Naive B cell (primary cell): Measurements from ENCODE around the gene ZNF215. TPM values are rescaled to one million over a fixed set of nuclear protein-coding genes. Genes with fewer than 3 reads are reported as not detected.
"Not testable (repeated sequence)": the region's sequence is repeated elsewhere in the genome, so short reads cannot be mapped to it uniquely, and the experiment has no call there.

Experiments
- ATAC-seq, 2 donors: fragments of 150-1000 bp; cut with Tn5 transposase; 2 replicates each; pipeline ENCODE4 v1.10.0; 2021; ENCODE audit warnings: low read depth in 2 of 2, mild to moderate bottlenecking in 2 of 2, moderate library complexity in 2 of 2
- DNase-seq: peaks from one replicate; pipeline ENCODE4 v3.0.0; 2022
- H3K27ac Mint-ChIP-seq, 6 donors: one replicate each; pipeline ENCODE4 v1.8.0; 2020 to 2022; ENCODE audit warnings: mild to moderate bottlenecking in 6 of 6, mixed read lengths in 6 of 6, moderate library complexity in 5 of 6, inconsistent platforms in 2 of 6
- H3K27me3 Mint-ChIP-seq, 3 donors: one replicate each; pipeline ENCODE4 v1.8.0; 2021 to 2022; ENCODE audit warnings: mixed read lengths in 3 of 3, mild to moderate bottlenecking in 1 of 3
- H3K36me3 Mint-ChIP-seq, 2 donors: one replicate each; pipeline ENCODE4 v1.8.0; 2020 to 2022; ENCODE audit warnings: mixed read lengths in 2 of 2, inconsistent platforms in 1 of 2, mild to moderate bottlenecking in 1 of 2
- H3K4me1 Mint-ChIP-seq, 3 donors: one replicate each; pipeline ENCODE4 v1.8.0; 2020 to 2022; ENCODE audit warnings: mixed read lengths in 3 of 3, inconsistent platforms in 1 of 3, mild to moderate bottlenecking in 1 of 3, moderate library complexity in 1 of 3
- H3K4me3 Mint-ChIP-seq, 8 donors: one replicate each; pipeline ENCODE4 v1.8.0; 2020 to 2022; ENCODE audit warnings: mild to moderate bottlenecking in 8 of 8, mixed read lengths in 8 of 8, moderate library complexity in 8 of 8, inconsistent platforms in 2 of 8
- H3K9me3 Mint-ChIP-seq, 7 donors: one replicate each; pipeline ENCODE4 v1.8.0; 2020 to 2022; ENCODE audit warnings: mixed read lengths in 7 of 7, mild to moderate bottlenecking in 5 of 7, inconsistent platforms in 2 of 7, moderate library complexity in 1 of 7
- polyA plus RNA-seq, 6 donors: library from polyadenylated mRNA; unstranded; fragments of 300-500 nt; fragmentation: Illumina TruSeq; gene quantifications; one replicate each; pipeline ENCODE4 v1.2.3, GENCODE V29; 2021; ENCODE audit warnings: low read depth in 6 of 6

Gene ZNF215
- polyA plus RNA-seq, 6 donors from 2014 or later: 0.17 to 0.47 (median 0.23) TPM; not detected in 3

GRCh38 chr11:6962673-6963072 is 36.4 kb downstream of the ZNF215 start:
- Mint-ChIP-seq H3K27me3 (peaks cover 0 to 4% (median 0%) of the 10 kb centered on the region in 3 donors), H3K4me1 (no peaks in the 10 kb centered on the region), H3K27ac (no peak overlapping the region), H3K9me3 (peaks cover 0 to 9% (median 5%) of the 10 kb centered on the region in 7 donors), H3K36me3 (no peaks in the 10 kb centered on the region), H3K4me3 (no peak overlapping the region)
- ATAC-seq (no peak), DNase-seq (no peak)

GRCh38 chr11:6968816-6969215 is 42.6 kb downstream of the ZNF215 start:
- no peak for DNase-seq
- H3K4me1 Mint-ChIP-seq: no peaks in the 10 kb centered on the region
- no peaks in the 10 kb centered on the region for H3K36me3 Mint-ChIP-seq
- H3K27ac Mint-ChIP-seq: no peak overlapping the region
- no peaks in the 10 kb centered on the region for H3K27me3 Mint-ChIP-seq
- H3K4me3 Mint-ChIP-seq: no peak overlapping the region
- no peak for ATAC-seq
- peaks cover 0 to 20% (median 8%) of the 10 kb centered on the region in 7 donors for H3K9me3 Mint-ChIP-seq

GRCh38 chr11:6969854-6970253 is 43.6 kb downstream of the ZNF215 start:
- H3K4me3 Mint-ChIP-seq, H3K27ac Mint-ChIP-seq, H3K27me3 Mint-ChIP-seq, H3K4me1 Mint-ChIP-seq, ATAC-seq, DNase-seq, H3K36me3 Mint-ChIP-seq: not testable (repeated sequence)
- H3K9me3 Mint-ChIP-seq: peaks cover 0 to 20% (median 8%) of the 10 kb centered on the region in 7 donors

GRCh38 chr11:6979365-6979764 is 53.1 kb downstream of the ZNF215 start:
- Mint-ChIP-seq H3K36me3 (no peaks in the 10 kb centered on the region), H3K27ac (no peak overlapping the region), H3K4me3 (no peak overlapping the region), H3K27me3 (peaks cover 0 to 13% (median 10%) of the 10 kb centered on the region in 3 donors), H3K4me1 (no peaks in the 10 kb centered on the region), H3K9me3 (peaks cover 0 to 14% (median 3%) of the 10 kb centered on the region in 7 donors)
- ATAC-seq: no peak
- DNase-seq: no peak

- H3K4me3 Mint-ChIP-seq: no peak overlapping the region
- DNase-seq (no peak), ATAC-seq (no peak)
- H3K36me3 Mint-ChIP-seq: no peaks in the 10 kb centered on the region
- H3K9me3 Mint-ChIP-seq: peaks cover 0 to 11% (median 3%) of the 10 kb centered on the region in 7 donors
- no peaks in the 10 kb centered on the region for H3K4me1 Mint-ChIP-seq
- H3K27me3 Mint-ChIP-seq: peaks cover 5 to 13% (median 7%) of the 10 kb centered on the region in 3 donors
- no peak overlapping the region for H3K27ac Mint-ChIP-seq
Observed at GRCh38 chr11:6986487-6986886, 60.3 kb downstream of the ZNF215 start.

DNA sequence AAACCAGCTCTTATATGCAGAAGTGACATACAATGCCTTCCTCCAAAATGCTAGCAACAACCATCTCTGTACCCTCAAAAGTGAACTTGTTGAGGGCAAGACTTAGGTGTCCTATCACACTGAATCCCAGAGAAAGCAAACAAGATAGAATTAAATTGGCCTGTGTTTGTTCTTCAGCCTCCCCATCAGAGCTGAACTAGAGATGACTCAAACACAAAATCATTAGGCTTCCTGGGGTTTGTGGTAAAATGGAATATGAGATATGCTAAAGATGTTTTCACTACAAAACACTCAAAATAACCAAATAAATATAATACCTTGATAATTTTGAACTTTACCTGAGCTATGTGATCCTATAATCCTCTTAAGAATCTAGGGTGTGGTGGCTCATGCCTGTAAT is 62.3 kb downstream of the ZNF215 start:
- peaks cover 0 to 8% (median 0%) of the 10 kb centered on the region in 7 donors for H3K9me3 Mint-ChIP-seq
- ATAC-seq (no peak), DNase-seq (no peak)
- H3K36me3 Mint-ChIP-seq: no peaks in the 10 kb centered on the region
- no peak overlapping the region for H3K27ac Mint-ChIP-seq
- no peak overlapping the region for H3K4me3 Mint-ChIP-seq
- H3K4me1 Mint-ChIP-seq: no peaks in the 10 kb centered on the region
- peaks cover 7 to 15% (median 8%) of the 10 kb centered on the region in 3 donors for H3K27me3 Mint-ChIP-seq

DNA sequence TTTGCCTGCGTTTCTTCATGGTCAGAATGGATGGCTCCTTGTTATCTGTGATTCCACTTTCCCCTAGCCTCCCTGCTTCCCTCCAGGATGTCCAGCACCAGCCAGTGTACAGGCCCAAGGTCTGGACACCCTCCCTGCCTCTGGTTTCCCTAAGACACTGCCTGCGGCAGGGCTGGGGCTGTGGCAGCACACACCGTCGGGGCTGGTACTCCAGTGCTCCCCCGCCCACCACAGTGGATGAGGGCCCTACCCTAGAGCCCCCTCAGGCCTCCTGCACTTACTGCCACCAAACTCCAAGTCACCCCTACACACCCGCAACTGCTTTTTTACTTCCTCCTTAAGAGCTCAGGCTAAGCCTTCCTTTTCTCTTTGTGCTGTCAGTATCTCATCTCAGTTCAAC is 65.0 kb downstream of the ZNF215 start:
- no peaks in the 10 kb centered on the region for H3K36me3 Mint-ChIP-seq
- no peaks in the 10 kb centered on the region for H3K4me1 Mint-ChIP-seq
- no peak overlapping the region for H3K4me3 Mint-ChIP-seq
- ATAC-seq (no peak), DNase-seq (no peak)
- H3K27me3 Mint-ChIP-seq: peaks cover 0 to 13% (median 8%) of the 10 kb centered on the region in 3 donors
- no peak overlapping the region for H3K27ac Mint-ChIP-seq
- H3K9me3 Mint-ChIP-seq: peaks cover 0 to 7% (median 0%) of the 10 kb centered on the region in 7 donors

- H3K9me3 Mint-ChIP-seq: peaks cover 0 to 1% (median 0%) of the 10 kb centered on the region in 7 donors
- no peaks in the 10 kb centered on the region for H3K36me3 Mint-ChIP-seq
- no peaks in the 10 kb centered on the region for H3K4me1 Mint-ChIP-seq
- H3K27me3 Mint-ChIP-seq: peaks cover 0 to 9% (median 8%) of the 10 kb centered on the region in 3 donors
- H3K4me3 Mint-ChIP-seq: no peak overlapping the region
- DNase-seq: no peak
- H3K27ac Mint-ChIP-seq: no peak overlapping the region
- no peak for ATAC-seq
Observed at GRCh38 chr11:6992026-6992425, 65.8 kb downstream of the ZNF215 start.

DNA sequence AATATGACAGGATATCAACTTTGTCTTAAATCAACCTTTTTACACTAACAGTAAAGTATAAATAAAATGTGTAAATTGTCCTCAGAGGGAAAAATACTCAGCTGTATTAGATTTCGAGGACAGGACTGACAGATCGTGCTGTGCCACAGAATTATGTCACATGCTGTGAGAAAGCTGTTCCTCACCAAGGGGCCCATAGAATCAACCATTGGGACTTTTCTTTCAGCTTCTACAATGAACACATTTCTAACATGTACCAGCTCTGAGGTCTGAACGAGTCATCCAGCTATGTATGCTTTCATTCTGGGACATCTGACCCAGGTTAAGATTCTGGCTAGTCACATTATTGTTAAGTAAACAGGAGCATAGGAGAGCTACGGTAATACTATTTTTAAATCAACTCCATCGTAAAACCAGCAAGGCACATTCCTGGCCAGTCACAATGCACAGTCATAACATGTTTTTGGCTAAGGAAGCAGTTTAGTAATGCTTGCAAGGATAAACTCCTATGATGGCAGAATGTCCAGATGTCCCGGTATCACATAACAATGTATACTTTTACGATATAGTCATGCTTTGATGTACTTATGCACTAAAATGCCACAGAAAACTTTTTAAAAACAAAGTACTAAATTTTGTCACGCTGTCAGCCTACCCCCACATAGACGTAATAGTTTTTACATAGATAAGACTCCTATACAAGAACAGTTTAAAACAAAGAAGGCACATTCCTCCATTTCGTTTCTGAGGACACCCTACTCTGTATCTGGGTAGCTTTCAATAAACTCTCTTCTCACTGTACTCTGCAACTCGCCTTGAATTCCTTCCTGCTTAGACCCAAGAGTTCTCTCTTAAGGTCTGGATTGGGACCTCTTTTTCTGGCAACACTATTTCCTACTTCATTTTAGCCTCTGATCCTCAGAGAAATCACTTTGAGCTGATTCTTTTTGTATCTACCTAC is 66.5 kb downstream of the ZNF215 start:
- Mint-ChIP-seq H3K4me3 (no peak overlapping the region), H3K36me3 (no peaks in the 10 kb centered on the region), H3K9me3 (no peaks in the 10 kb centered on the region), H3K4me1 (no peaks in the 10 kb centered on the region), H3K27me3 (peaks cover 0 to 9% (median 8%) of the 10 kb centered on the region in 3 donors), H3K27ac (no peak overlapping the region)
- no peak for DNase-seq
- no peak for ATAC-seq

DNA sequence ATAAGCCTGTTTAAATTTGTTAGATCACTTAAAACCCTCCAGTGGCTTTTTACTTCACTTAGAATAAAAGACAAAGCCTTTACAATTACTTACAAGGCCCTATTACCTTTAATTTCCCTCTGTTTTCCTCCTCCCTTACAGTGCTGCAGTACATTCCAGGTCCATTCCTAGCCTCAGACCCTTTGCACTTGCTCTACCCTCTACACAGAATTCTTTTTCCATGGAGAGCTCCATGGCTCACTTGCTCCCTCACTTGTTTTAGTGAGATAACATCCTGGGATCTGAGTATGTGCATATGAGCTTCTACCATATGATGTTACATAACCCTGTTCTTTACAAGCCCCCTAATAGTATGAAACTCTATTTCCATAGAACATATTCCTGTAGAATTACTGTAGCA is 69.5 kb downstream of the ZNF215 start:
- ATAC-seq (no peak), DNase-seq (no peak)
- Mint-ChIP-seq H3K4me1 (no peaks in the 10 kb centered on the region), H3K27me3 (peaks cover 0 to 31% (median 23%) of the 10 kb centered on the region in 3 donors), H3K27ac (peak overlapping the region in 1 of 6 donors; percentile 53), H3K9me3 (no peaks in the 10 kb centered on the region), H3K4me3 (no peak overlapping the region), H3K36me3 (no peaks in the 10 kb centered on the region)

DNA sequence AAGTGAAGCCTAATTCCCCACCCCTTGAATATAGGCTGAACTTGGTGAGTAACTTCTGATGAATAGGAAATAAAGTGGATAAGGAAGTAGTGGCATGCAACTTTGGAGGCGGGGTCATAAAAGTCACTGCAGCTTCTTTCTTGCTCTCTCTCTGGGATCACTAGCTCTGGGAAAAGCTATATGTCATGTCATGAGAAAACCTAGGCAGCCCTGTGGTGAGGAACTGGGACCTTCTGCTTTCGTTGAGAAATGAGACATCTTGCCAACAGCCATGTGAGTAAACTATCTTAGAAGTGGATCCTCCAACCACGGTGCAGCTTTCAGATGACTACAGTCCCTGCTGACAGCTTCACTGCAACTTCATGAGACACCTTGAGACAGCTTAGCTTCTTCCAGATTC is 78.3 kb downstream of the ZNF215 start:
- no peak overlapping the region for H3K4me3 Mint-ChIP-seq
- no peaks in the 10 kb centered on the region for H3K9me3 Mint-ChIP-seq
- no peaks in the 10 kb centered on the region for H3K36me3 Mint-ChIP-seq
- no peaks in the 10 kb centered on the region for H3K4me1 Mint-ChIP-seq
- ATAC-seq (no peak), DNase-seq (no peak)
- H3K27me3 Mint-ChIP-seq: peaks cover 5 to 41% (median 36%) of the 10 kb centered on the region in 3 donors
- no peak overlapping the region for H3K27ac Mint-ChIP-seq
